ENCODE data around the gene NEDD9. TPM values are rescaled to one million over a fixed set of nuclear protein-coding genes. Genes with fewer than 3 reads are reported as not detected.

Gene NEDD9
- total and polyA plus RNA-seq, 2 of the 13 experiments (the other 11 are each of a cell fraction or from before 2014, with no cell fraction given), result 27.1 to 389 TPM

- TF ChIP-seq PAF1 (CRISPR knock-in tag; IDR thresholded peaks at IDR 0.05), result no peak
- no peak for TF ChIP-seq ZNF644 (CRISPR knock-in tag; IDR thresholded peaks at IDR 0.05; ENCODE audit: low read depth)
- TF ChIP-seq, protein P1, sequence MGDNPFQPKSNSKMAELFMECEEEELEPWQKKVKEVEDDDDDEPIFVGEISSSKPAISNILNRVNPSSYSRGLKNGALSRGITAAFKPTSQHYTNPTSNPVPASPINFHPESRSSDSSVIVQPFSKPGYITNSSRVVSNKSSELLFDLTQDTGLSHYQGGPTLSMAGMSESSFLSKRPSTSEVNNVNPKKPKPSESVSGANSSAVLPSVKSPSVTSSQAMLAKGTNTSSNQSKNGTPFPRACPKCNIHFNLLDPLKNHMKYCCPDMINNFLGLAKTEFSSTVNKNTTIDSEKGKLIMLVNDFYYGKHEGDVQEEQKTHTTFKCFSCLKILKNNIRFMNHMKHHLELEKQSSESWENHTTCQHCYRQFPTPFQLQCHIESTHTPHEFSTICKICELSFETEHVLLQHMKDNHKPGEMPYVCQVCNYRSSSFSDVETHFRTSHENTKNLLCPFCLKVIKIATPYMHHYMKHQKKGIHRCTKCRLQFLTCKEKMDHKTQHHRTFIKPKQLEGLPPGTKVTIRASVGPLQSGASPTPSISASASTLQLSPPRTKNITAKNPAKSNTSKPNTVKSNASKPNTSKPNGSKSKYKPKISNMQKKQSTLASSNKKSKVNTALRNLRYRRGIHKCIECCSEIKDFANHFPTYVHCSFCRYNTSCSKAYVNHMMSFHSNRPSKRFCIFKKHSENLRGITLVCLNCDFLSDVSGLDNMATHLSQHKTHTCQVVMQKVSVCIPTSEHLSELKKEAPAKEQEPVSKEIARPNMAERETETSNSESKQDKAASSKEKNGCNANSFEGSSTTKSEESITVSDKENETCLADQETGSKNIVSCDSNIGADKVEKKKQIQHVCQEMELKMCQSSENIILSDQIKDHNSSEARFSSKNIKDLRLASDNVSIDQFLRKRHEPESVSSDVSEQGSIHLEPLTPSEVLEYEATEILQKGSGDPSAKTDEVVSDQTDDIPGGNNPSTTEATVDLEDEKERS (CRISPR knock-in tag; IDR thresholded peaks at IDR 0.05), result no peak
- TF ChIP-seq, protein P2, sequence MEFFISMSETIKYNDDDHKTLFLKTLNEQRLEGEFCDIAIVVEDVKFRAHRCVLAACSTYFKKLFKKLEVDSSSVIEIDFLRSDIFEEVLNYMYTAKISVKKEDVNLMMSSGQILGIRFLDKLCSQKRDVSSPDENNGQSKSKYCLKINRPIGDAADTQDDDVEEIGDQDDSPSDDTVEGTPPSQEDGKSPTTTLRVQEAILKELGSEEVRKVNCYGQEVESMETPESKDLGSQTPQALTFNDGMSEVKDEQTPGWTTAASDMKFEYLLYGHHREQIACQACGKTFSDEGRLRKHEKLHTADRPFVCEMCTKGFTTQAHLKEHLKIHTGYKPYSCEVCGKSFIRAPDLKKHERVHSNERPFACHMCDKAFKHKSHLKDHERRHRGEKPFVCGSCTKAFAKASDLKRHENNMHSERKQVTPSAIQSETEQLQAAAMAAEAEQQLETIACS (CRISPR knock-in tag; IDR thresholded peaks at IDR 0.05), result no peak
- no peak for TF ChIP-seq ZNF839 (CRISPR knock-in tag; IDR thresholded peaks at IDR 0.05; ENCODE audit: borderline replicate concordance)
- TF ChIP-seq ZNF274 (CRISPR knock-in tag; IDR thresholded peaks at IDR 0.05), result no peak
- no peak for TF ChIP-seq YEATS2 (CRISPR knock-in tag; IDR thresholded peaks at IDR 0.05; ENCODE audit: borderline replicate concordance)
- no peak for TF ChIP-seq ZC3H4 (CRISPR knock-in tag; IDR thresholded peaks at IDR 0.05; ENCODE audit: borderline replicate concordance)
- TF ChIP-seq PTBP1 (IDR thresholded peaks at IDR 0.05; ENCODE audit: low read depth, low read length, poor library complexity, severe bottlenecking), result no peak
- TF ChIP-seq, protein P3, sequence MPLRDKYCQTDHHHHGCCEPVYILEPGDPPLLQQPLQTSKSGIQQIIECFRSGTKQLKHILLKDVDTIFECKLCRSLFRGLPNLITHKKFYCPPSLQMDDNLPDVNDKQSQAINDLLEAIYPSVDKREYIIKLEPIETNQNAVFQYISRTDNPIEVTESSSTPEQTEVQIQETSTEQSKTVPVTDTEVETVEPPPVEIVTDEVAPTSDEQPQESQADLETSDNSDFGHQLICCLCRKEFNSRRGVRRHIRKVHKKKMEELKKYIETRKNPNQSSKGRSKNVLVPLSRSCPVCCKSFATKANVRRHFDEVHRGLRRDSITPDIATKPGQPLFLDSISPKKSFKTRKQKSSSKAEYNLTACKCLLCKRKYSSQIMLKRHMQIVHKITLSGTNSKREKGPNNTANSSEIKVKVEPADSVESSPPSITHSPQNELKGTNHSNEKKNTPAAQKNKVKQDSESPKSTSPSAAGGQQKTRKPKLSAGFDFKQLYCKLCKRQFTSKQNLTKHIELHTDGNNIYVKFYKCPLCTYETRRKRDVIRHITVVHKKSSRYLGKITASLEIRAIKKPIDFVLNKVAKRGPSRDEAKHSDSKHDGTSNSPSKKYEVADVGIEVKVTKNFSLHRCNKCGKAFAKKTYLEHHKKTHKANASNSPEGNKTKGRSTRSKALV (CRISPR knock-in tag; IDR thresholded peaks at IDR 0.05), result no peak
Measured at GRCh38 chr6:11250108-11250507, 17.6 kb upstream of the NEDD9 start (continued).

All from HepG2 (cell line).